HG02840 (cell line): ENCODE data around the gene ADAMTSL3.
"Not testable (repeated sequence)": the region's sequence is repeated elsewhere in the genome, so short reads cannot be mapped to it uniquely, and the experiment has no call there.

Source experiments
- ATAC-seq: cut with Tn5 transposase; IDR thresholded peaks from one replicate; pipeline ENCODE4 v1.9.1; 2021; ENCODE audit warnings: mild to moderate bottlenecking, moderate library complexity, moderate number of reproducible peaks; ENCODE audit not compliant: unreplicated experiment, low FRiP score

Gene ADAMTSL3

DNA sequence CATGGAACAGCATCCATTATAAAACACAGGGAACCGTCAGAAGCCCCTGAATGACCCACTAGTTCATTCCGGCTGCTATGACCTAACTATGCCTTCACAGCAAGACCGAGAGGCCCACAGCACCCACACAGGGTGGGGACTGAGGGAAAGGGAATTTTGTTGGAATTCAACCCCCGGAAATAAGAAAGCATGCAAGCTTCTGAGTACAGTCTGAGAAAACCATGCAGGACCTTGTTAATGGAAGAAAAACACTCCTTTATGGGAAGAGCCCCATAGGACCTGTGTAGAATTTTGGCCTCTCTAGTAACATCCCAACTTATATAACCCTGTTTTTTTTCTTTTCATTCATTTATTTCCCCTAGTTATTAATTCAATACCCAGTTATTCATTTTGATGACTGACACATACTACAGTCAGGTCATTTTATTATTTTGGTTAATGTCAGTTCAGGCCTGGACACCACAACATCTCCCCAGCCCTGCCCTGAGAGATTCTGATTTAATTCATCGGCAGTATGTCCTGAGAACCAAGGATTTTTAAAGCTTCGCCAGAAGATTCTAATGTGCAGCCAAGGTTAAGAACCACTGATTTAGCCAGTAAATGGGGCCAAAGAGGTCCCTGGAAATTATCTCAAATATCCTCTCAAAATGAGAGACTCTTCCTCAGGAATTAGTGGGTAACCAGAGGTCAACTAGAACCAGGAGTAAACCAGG, 350.0 kb downstream of the ADAMTSL3 start:
- ATAC-seq, result no peak

DNA sequence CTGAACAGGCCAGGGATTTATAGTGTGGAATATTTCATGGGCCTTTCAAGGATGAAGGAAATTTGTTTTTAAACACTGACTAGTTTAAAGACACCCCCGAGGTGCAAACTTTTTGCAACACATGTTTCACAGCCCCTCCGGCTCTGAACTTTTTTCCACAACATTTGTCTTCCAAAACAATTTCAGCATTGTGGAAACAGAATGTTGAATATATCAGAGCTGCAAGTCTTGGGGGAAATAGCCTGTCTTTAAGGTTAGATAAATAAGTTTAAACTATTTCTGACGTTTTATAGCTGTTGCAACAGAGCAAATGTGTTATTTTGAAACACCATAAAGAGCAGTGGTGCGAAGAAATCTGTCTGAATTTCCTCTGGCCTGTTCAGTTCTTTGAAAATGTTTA, 352.5 kb downstream of the ADAMTSL3 start:
- no peak for ATAC-seq

- ATAC-seq, result no peak
Measured at GRCh38 chr15:84009616-84010015, 355.7 kb downstream of the ADAMTSL3 start.

GRCh38 chr15:84010246-84010645, 356.3 kb downstream of the ADAMTSL3 start:
- no peak for ATAC-seq

GRCh38 chr15:84016371-84016770, 362.4 kb downstream of the ADAMTSL3 start:
- ATAC-seq, result no peak

GRCh38 chr15:84022516-84022915, 368.6 kb downstream of the ADAMTSL3 start:
- ATAC-seq, result no peak

GRCh38 chr15:84023636-84024035, 369.7 kb downstream of the ADAMTSL3 start:
- ATAC-seq, result no peak

- ATAC-seq, result no peak
Measured at GRCh38 chr15:84033793-84034553, 380.1 kb downstream of the ADAMTSL3 start.

- no peak for ATAC-seq
Measured at GRCh38 chr15:84034578-84035398, 380.9 kb downstream of the ADAMTSL3 start.

- no peak for ATAC-seq
Measured at GRCh38 chr15:84035399-84035766, 381.5 kb downstream of the ADAMTSL3 start.

GRCh38 chr15:84037301-84037700, 383.4 kb downstream of the ADAMTSL3 start:
- no peak for ATAC-seq

DNA sequence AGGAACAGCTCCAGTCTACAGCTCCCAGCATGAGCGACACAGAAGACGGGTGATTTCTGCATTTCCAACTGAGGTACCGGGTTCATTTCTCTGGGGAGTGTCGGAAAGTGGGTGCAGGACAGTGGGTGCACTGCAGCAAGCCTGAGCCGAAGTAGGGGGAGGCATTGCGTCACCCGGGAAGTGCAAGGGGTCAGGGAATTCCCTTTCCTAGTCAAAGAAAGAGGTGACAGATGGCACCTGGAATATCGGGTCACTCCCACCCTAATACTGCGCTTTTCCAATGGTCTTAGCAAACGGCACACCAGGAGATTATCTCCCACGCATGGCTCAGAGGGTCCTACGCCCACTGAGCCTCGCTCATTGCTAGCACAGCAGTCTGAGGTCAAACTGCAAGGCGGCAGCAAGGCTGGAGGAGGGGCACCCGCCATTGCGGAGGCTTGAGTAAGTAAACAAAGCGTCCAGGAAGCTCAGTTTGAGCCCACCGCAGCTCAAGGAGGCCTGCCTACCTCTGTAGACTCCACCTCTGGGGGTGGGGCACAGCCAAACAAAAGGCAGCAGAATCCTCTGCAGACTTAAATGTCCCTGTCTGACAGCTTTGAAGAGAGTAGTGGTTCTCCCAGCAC, 388.6 kb downstream of the ADAMTSL3 start:
- not testable (repeated sequence) for ATAC-seq

- ATAC-seq, result no peak
Measured at GRCh38 chr15:84046064-84046637, 392.2 kb downstream of the ADAMTSL3 start.

GRCh38 chr15:84049480-84049879, 395.6 kb downstream of the ADAMTSL3 start:
- not testable (repeated sequence) for ATAC-seq

- ATAC-seq, result no peak
Measured at GRCh38 chr15:84050076-84050475, 396.2 kb downstream of the ADAMTSL3 start.

- ATAC-seq, result not testable (repeated sequence)
Measured at GRCh38 chr15:84051146-84051545, 397.2 kb downstream of the ADAMTSL3 start.

GRCh38 chr15:84054544-84054943, 400.6 kb downstream of the ADAMTSL3 start:
- ATAC-seq, result not testable (repeated sequence)

GRCh38 chr15:84057714-84058331, 403.9 kb downstream of the ADAMTSL3 start:
- ATAC-seq, result no peak

DNA sequence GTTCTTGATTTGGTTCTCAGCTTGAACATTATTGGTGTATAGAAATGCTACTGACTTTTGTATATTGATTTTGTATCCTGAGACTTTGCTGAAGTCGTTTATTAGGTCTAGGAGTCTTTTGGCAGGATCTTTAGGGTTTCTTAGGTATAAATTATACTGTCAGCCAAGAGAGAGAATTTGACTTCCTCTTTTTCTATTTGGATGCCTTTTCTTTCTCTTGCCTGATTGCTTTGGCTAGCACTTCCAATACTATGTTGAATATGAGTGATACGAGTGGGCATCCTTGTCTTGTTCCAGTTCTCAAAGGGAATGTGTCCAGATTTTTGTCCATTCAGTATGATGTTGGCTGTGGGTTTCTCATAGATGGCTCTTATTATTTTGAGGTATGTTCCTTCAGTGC, 409.8 kb downstream of the ADAMTSL3 start:
- not testable (repeated sequence) for ATAC-seq

DNA sequence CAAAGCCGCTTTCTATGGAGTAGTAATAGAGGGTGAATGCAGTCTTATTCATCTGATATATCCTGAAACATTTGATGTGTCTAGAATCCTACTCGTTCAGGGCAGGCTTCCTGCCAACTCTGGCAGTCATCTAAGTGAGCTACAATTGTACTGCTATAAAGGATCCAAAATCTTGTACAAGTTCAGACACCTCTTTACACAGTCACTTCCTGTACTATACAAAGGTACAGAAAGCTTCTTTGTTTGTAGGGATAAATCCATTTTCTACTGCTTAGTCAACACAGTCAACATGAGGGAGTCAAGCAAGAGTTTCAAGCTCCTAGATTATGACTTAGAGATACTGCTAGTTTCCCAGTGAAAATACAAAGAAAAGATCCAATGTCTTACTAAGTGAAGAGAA, 414.8 kb downstream of the ADAMTSL3 start:
- not testable (repeated sequence) for ATAC-seq
